GM12864 (cell line): ENCODE results near the gene MAP3K15.

Experiments
- DNase-seq: peaks from one replicate; pipeline ENCODE4 v3.0.0-alpha.2; 2011; ENCODE audit warnings: low read depth
- H3K4me3 ChIP-seq: 2 replicates; pipeline ENCODE4 v1.5.1; 2011; ENCODE audit warnings: mild to moderate bottlenecking, low read depth, low read length, control low read depth
- TF ChIP-seq, protein P1 (sequence below): IDR thresholded peaks from 2 replicates; pipeline ENCODE4 v1.5.1; 2011; ENCODE audit warnings: low read depth, mild to moderate bottlenecking, moderate library complexity, low read length, control low read depth, inconsistent platforms; ENCODE audit errors: missing control alignments

Gene MAP3K15

DNA sequence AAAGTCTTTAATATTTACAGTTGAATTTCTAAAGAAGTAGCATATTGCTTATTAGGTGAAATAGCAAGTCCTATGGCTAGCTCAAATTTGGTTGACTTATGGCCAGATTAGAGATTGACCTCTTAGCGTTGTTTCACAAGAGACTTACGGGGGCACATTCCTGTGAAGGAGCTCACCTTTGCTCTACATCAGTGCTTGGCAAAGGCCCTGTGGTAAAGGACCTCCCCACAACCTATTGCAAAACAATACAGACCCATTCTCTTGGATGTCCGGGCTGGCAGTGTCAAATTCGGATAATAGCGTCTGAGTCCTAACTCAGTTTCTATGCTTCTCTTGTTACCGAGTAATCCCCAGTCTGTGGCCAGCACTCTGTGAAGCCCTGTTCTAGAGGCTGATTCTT lies 160.7 kb downstream of the MAP3K15 start:
- no peak overlapping the region for H3K4me3 ChIP-seq
- no peak for DNase-seq
- TF ChIP-seq, protein P1, sequence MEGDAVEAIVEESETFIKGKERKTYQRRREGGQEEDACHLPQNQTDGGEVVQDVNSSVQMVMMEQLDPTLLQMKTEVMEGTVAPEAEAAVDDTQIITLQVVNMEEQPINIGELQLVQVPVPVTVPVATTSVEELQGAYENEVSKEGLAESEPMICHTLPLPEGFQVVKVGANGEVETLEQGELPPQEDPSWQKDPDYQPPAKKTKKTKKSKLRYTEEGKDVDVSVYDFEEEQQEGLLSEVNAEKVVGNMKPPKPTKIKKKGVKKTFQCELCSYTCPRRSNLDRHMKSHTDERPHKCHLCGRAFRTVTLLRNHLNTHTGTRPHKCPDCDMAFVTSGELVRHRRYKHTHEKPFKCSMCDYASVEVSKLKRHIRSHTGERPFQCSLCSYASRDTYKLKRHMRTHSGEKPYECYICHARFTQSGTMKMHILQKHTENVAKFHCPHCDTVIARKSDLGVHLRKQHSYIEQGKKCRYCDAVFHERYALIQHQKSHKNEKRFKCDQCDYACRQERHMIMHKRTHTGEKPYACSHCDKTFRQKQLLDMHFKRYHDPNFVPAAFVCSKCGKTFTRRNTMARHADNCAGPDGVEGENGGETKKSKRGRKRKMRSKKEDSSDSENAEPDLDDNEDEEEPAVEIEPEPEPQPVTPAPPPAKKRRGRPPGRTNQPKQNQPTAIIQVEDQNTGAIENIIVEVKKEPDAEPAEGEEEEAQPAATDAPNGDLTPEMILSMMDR = no peak

- H3K4me3 ChIP-seq = no peak overlapping the region
- TF ChIP-seq, protein P1 = no peak
- peak; percentile 8 for DNase-seq
Measured at GRCh38 chrX:19350941-19351384, 164.3 kb downstream of the MAP3K15 start.

DNA sequence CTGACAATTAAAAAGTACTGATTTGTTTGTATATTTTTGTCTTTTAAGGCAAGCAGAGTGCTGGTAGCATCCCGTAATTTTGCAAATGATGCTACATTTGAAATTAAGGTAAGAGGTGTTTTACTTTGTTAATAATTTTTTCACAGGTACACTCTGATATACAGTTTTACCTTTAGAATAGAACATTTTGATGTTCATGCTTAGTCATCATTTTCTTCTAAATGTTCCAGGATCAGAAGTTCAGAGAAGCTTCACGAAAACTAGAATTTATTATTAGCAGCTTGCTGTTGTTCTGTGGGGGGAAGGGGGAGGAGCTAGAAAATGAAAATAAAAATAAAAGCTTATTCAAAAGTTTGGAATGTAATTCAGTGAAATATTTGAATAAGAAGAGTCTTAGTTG lies 166.0 kb downstream of the MAP3K15 start:
- TF ChIP-seq, protein P1 = no peak
- no peak for DNase-seq
- H3K4me3 ChIP-seq = no peak overlapping the region

DNA sequence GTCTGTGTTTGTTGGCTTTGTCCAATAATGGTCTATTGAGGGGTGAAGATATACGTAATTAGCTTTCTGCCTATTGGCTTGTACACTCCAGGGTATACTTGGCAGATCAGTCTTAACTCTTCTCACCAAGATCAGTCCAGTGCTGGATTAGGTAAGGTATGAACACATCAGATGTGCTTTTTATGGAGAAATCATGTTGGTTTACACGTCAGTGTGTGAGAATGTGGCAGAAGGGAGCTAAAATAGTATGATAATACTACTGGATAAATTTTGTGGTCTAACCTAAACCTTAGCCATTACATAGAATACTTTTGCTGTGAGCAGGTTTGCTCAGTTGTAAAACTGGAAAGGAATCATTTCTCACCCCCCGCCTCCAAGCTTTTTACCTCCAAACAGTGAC lies 167.4 kb downstream of the MAP3K15 start:
- DNase-seq = no peak
- no peak overlapping the region for H3K4me3 ChIP-seq
- TF ChIP-seq, protein P1 = no peak

DNA sequence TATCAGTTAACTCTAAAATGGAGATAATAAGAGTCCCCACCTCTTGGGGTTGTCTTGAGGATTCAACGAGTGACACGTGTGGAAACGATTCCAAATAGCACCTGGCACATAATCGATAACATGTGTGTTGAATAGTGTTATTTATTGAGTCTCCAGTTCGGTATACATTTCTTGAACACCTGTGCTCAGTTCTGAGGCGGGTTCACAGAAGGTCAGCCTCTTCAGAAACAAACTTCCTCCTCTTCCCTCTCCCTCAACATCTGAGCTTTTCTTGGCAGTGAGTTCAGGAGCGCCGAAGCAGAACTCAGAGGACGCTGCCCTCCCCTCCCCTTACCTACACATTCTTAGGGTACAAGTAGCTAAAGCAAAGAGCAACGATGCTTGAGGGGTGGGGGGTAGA lies 170.6 kb downstream of the MAP3K15 start:
- H3K4me3 ChIP-seq = peak overlapping the region; percentile 85
- TF ChIP-seq, protein P1 = no peak
- DNase-seq = no peak

DNA sequence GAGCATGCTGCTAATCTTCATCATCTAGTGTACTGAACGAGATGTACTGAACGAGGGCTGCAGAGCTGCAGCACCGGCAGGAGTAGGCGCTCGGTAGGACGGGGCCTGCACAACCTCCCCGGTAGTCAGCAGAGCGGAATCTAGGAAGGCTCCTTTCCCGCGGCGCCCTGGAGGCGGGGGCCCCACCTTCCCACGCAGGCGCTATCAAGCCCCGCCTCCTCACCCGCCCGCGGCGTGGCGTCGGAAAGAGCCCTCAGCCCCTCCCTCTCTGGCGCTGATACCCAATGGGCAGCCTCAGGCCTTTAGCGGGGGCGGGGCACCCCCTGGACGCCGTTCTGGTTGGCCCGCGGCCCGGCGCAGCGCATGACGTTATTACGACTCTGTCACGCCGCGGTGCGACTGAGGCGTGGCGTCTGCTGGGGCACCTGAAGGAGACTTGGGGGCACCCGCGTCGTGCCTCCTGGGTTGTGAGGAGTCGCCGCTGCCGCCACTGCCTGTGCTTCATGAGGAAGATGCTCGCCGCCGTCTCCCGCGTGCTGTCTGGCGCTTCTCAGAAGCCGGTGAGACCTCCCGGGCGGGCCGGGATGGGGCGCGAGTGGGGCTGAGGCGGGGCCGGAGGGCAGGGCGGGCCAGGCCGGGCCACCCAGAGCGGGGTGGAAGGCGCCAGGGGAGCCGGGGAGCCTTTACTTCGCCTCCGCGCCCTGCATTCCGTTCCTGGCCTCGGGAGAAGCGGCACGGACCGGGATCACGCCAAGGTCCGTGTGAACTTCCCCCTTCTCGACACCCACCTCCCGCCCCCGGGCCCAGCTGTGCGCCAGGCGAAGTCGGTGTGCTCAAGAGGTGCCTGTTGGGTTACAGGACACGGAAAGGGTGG lies 171.5 kb downstream of the MAP3K15 start, which contains the start of gene PDHA1:
TSS of gene PDHA1 (plus strand) at position 393 of the 874 bp plus-strand sequence. CDS start at position 504, 111 bp downstream.
- peak; percentile 68 for DNase-seq
- peak within 1 kb of the TSS; percentile 85 for H3K4me3 ChIP-seq
- TF ChIP-seq, protein P1 = no peak
